ENCODE results near the gene ZDHHC3. TPM values are rescaled to one million over a fixed set of nuclear protein-coding genes. Genes with fewer than 3 reads are reported as not detected.

ZDHHC3 gene
- total RNA-seq, 2 donors from 2014 or later, result 64.6 to 91.7 TPM

DNA sequence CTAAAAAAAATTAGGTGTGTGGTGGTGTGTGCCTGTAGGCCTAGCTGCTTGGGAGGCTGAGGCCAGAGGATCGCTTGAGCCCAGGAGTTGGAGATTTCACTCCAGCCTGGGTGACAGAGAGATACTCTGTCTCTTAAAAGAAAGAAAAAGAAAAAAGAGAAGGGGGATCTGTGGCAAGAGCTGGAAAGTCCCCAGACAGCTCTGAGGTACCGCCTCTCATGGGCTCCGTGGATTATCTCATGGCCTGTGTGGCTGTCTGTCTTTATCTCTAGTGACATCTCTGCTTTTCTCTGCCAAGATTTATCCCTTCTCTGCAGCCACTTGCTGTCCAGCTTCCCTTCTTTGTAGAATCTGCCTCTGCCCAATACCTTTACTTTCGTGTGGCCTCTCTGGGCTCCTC lies 5.8 kb upstream of the ZDHHC3 start:
- Histone ChIP-seq H3K36me3 (no peaks in the 10 kb centered on the region), H3K27me3 (replicated peaks; ENCODE audit: insufficient read depth) (no peaks in the 10 kb centered on the region), H3K9me3 (no peaks in the 10 kb centered on the region), H3K4me3 (no peak overlapping the region), H3K4me1 (replicated peaks) (peaks cover 3% of the 10 kb centered on the region), H3K27ac (no peak overlapping the region)
- intact Hi-C loops (cut with DNase I), result no loop called here
- no peak for DNase-seq (ENCODE audit: low spot score)
- whole genome bisulfite sequencing, result 70% methylated on average over 4 of the region's 4 CpGs
- TF ChIP-seq POLR2A (IDR thresholded peaks at IDR 0.05) (no peak), POLR2AphosphoS5 (IDR thresholded peaks at IDR 0.05) (no peak)
- TF ChIP-seq, protein P1, sequence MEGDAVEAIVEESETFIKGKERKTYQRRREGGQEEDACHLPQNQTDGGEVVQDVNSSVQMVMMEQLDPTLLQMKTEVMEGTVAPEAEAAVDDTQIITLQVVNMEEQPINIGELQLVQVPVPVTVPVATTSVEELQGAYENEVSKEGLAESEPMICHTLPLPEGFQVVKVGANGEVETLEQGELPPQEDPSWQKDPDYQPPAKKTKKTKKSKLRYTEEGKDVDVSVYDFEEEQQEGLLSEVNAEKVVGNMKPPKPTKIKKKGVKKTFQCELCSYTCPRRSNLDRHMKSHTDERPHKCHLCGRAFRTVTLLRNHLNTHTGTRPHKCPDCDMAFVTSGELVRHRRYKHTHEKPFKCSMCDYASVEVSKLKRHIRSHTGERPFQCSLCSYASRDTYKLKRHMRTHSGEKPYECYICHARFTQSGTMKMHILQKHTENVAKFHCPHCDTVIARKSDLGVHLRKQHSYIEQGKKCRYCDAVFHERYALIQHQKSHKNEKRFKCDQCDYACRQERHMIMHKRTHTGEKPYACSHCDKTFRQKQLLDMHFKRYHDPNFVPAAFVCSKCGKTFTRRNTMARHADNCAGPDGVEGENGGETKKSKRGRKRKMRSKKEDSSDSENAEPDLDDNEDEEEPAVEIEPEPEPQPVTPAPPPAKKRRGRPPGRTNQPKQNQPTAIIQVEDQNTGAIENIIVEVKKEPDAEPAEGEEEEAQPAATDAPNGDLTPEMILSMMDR (IDR thresholded peaks at IDR 0.05), result no peak

DNA sequence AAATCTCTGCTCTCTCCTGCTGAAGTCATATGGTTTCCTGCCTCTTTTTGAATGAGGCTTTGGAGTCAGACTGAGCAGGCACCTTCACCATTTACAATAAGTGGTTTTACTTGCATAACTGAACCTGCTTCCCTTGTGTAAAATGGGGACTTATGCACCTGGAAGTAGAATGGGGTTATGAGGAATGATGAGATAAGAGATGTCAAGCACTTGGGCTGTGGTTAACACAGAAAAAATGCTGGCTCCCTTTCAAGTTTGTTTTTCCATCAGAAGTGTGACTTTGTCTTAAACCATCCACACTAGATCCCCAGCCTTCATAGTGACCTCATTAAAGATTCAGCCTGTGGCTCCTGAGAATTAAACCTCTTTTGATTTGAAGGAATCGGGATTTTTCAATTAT lies 5.2 kb upstream of the ZDHHC3 start:
- WGBS, result 92% methylated on average over 1 of the region's 1 CpG
- peaks cover 3% of the 10 kb centered on the region for H3K4me1 ChIP-seq (replicated peaks)
- TF ChIP-seq, protein P1 (IDR thresholded peaks at IDR 0.05), result no peak
- TF ChIP-seq POLR2AphosphoS5 (IDR thresholded peaks at IDR 0.05) (no peak), POLR2A (IDR thresholded peaks at IDR 0.05) (no peak)
- H3K9me3 ChIP-seq, result no peaks in the 10 kb centered on the region
- no peaks in the 10 kb centered on the region for H3K36me3 ChIP-seq
- no peak for DNase-seq (ENCODE audit: low spot score)
- intact Hi-C loops (cut with DNase I), result no loop called here
- H3K4me3 ChIP-seq, result no peak overlapping the region
- H3K27me3 ChIP-seq (replicated peaks; ENCODE audit: insufficient read depth), result no peaks in the 10 kb centered on the region
- H3K27ac ChIP-seq, result no peak overlapping the region

DNA sequence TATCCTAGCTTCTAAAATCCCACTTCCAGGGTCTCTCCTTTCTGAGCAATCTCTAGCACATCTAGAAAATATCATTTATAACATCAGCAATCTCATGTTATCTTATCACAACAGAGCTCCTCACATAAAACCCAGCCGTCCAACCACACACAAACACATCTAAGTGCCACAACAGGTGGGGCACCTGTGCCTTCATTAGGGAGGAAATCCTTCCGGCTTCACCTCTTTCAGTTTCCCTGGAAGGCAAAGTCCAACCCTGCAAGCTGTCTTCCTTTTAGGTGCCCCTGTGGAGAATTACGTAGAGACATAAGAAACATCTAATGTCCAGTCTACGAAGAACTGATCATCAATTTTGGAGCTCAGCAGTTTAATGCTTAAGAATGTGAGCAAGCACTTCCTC lies 1.6 kb downstream of the ZDHHC3 start:
- peak overlapping the region in 1 of 2 donors; percentile 98 for H3K4me3 ChIP-seq

DNA sequence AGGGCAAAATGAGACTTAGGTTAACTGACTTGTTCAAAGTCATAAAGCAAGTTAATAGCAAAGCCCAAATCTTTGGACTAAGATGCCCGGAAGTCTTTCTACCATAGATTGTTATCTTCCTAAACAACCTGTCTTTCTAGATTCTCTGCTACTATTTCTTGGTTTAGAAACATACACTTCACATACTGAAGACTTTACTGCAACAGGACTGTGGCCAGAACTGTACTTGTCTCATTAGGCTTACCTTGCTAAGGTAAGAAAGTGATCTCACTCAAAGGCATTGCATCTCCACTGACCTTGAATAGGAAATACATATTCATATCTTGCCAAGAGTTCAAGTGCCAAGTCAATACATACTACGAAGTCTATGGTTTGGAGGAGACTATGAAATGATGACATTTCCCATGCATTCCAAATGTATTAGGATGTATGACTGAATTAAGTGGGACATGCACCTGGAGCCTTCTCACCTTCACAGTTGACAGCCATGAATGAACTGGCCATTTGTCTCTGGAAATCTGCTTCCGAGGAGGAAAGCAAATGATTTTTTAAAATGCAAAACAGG lies 5.0 kb downstream of the ZDHHC3 start:
- no peaks in the 10 kb centered on the region for H3K27me3 ChIP-seq (replicated peaks; ENCODE audit: insufficient read depth)
- no peak for TF ChIP-seq POLR2A (IDR thresholded peaks at IDR 0.05)
- no peak for TF ChIP-seq POLR2AphosphoS5 (IDR thresholded peaks at IDR 0.05)
- TF ChIP-seq, protein P1 (IDR thresholded peaks at IDR 0.05), result no peak
- WGBS, result 53% methylated on average over 3 of the region's 3 CpGs
- no peak overlapping the region for H3K4me3 ChIP-seq
- DNase-seq (ENCODE audit: low spot score), result no peak
- intact Hi-C loops (cut with DNase I), result no loop called here
- peaks cover 3% of the 10 kb centered on the region for H3K4me1 ChIP-seq (replicated peaks)
- H3K9me3 ChIP-seq, result no peaks in the 10 kb centered on the region
- no peaks in the 10 kb centered on the region for H3K36me3 ChIP-seq
- H3K27ac ChIP-seq, result no peak overlapping the region

More for the DNA sequence above, 1.6 kb downstream of the ZDHHC3 start:
- Histone ChIP-seq H3K4me1 (replicated peaks) (peaks cover 6% of the 10 kb centered on the region), H3K36me3 (no peaks in the 10 kb centered on the region), H3K9me3 (no peaks in the 10 kb centered on the region), H3K27ac (no peak overlapping the region), H3K27me3 (replicated peaks; ENCODE audit: insufficient read depth) (no peaks in the 10 kb centered on the region)
- 77% methylated on average over 4 of the region's 4 CpGs for WGBS
- no peak for DNase-seq (ENCODE audit: low spot score)
- TF ChIP-seq, protein P1 (IDR thresholded peaks at IDR 0.05), result no peak
- no peak for TF ChIP-seq POLR2A (IDR thresholded peaks at IDR 0.05)
- TF ChIP-seq POLR2AphosphoS5 (IDR thresholded peaks at IDR 0.05), result no peak
- intact Hi-C loops (cut with DNase I), result no loop called here

DNA sequence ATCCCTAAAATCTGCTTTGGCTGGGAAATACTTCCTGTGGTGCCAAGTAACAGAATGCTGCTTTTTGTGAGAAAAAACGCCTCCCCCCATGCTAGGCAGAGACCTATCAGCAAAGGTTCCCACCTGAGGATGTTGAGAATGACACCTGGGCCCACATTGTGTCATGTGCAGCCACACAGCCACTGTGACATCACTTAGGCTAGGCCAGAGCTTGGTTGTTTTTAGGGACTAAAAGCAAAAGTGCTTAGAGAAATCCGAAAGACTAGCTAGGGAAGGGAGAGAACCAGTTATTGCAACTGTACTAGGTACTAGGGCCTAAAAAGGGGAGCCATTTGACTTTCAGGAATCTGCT lies 6.2 kb downstream of the ZDHHC3 start:
- intact Hi-C loops (cut with DNase I), result no loop called here
- Histone ChIP-seq H3K27me3 (replicated peaks; ENCODE audit: insufficient read depth) (no peaks in the 10 kb centered on the region), H3K4me3 (no peak overlapping the region), H3K4me1 (replicated peaks) (peaks cover 3% of the 10 kb centered on the region), H3K36me3 (no peaks in the 10 kb centered on the region), H3K9me3 (no peaks in the 10 kb centered on the region), H3K27ac (no peak overlapping the region)
- no peak for TF ChIP-seq POLR2AphosphoS5 (IDR thresholded peaks at IDR 0.05)
- TF ChIP-seq POLR2A (IDR thresholded peaks at IDR 0.05), result no peak
- TF ChIP-seq, protein P1 (IDR thresholded peaks at IDR 0.05), result no peak
- no peak for DNase-seq (ENCODE audit: low spot score)
- 89% methylated on average over 2 of the region's 2 CpGs for WGBS
